Esophagus mucosa (tissue), 1 donor: ENCODE data around the gene C11orf16. TPM values are rescaled to one million over a fixed set of nuclear protein-coding genes. Genes with fewer than 3 reads are reported as not detected.

ENCODE experiments used
- ATAC-seq: fragments of 200-7000 bp; cut with Tn5 transposase; one replicate; pipeline ENCODE4 v1.9.1; 2020
- total RNA-seq: library from RNA; stranded (reverse); gene quantifications from one replicate; pipeline ENCODE4 v1.2.4, GENCODE V29; 2023
- donor health status: DM: yes; HTN: yes; CAD: no.

The C11orf16 gene
- total RNA-seq, 1 donor from 2014 or later: not detected

DNA sequence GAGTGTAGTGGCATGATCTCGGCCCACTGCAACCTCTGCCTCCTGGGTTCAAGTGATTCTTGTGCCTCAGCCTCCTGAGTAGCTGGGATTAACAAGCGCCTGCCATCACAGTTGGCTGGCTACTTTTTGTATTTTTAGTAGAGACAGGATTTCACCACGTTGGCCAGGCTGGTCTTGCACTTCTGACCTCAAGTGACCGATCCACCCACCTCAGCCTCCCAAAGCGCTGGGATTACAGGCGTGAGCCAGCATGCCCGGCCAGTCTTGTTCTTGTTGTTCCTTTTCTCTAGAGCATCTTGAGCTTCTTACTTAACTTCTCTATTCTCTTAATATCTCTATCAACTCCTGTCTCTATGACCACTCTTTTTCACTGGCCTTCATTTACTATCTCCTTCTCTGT is 51.2 kb downstream of the C11orf16 start:
- ATAC-seq: peak; percentile 61

DNA sequence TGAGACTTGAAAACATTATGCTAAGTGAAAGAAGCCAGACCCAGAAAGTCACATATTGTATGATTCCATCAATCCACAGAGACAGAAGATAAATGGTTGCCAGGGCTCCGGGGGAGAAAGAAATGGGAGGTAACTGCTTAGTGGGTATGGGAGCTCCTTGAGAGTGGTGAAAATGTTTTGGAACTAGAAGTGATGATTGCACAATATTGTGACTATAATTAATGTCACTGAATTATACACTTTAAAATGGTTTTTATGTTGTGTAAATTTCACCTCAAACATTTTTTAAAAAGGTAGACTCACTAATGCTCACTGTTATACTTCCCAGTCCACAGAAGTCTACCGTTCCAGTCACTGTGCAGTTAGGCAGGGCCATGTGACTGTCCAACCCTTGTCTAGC is 54.0 kb downstream of the C11orf16 start:
- ATAC-seq: no peak

DNA sequence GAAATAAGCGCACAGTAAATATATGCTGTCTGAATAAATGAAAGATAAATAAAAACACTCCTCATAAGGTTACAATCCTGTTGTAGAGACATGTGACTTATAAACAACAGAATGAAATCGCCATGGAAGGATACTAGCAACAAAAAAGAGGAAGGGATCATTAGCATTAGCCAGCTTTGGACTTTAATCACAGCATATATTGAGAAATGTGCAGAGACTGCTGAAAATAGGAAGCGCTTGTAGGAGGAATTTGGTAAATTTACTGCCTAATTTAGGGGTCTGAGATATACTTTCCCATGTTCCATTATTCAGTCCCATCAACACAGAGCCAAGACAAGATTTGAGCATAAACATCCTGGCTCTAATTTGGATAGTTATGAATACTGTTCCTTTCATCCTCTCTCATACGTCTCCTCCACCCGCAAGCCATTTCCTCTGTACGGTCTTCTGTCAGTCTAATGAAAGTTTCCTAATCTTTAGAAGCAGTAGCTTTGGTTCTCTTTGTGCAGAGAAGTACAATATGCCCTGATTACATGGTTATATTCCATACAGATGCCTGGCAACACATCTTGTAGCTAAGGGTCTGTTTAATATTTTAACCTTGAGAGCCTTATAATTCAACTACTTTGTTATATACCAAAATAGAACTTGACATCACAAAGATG is 58.9 kb downstream of the C11orf16 start:
- no peak for ATAC-seq

DNA sequence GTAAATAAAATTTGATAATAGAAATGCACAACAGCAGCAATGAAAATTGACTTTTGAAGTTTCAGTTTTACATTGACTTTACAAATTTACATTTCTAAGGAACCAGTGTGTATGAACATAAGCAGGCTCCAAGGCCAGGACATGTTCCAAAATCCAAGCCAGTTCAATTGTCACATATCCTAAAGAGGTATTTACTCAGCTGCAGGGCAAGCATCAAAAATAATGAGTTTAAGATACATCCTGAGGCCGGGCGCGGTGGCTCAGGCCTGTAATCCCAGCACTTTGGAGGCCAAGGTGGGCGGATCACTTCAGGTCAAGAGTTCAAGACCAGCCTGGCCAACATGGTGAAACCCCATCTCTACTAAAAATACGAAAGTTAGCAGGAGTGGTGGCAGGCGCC is 60.8 kb downstream of the C11orf16 start:
- no peak for ATAC-seq

DNA sequence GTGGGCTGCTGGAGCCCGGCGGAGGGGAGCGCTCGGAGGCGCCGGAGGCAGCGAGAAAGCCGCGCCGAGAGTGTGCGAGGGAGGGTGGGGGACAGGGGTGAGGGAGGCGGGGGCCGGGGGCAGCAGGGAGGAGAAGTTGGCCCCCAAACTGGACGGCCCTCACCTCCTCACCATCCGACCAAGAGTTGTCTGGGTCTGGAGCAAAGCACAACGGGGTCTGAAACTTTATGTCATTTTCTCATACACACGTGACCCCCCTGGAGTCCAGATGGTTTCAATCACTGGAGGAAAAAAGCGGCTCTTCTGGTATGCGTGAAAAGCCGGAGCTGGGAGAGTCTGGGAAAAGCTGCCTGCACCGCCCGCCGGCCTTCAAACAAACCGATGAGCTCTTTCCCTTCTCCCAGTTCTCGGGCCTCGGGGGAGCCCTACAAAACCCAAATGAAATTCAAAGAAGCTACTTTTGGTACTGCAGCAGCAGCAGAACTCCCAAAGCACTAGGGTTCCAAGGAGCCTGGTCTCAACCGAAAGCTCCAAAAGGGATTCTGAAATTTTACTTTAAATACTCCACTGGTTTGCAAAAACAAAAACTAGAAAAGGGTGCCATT is 61.5 kb downstream of the C11orf16 start:
- peak; percentile 31 for ATAC-seq

DNA sequence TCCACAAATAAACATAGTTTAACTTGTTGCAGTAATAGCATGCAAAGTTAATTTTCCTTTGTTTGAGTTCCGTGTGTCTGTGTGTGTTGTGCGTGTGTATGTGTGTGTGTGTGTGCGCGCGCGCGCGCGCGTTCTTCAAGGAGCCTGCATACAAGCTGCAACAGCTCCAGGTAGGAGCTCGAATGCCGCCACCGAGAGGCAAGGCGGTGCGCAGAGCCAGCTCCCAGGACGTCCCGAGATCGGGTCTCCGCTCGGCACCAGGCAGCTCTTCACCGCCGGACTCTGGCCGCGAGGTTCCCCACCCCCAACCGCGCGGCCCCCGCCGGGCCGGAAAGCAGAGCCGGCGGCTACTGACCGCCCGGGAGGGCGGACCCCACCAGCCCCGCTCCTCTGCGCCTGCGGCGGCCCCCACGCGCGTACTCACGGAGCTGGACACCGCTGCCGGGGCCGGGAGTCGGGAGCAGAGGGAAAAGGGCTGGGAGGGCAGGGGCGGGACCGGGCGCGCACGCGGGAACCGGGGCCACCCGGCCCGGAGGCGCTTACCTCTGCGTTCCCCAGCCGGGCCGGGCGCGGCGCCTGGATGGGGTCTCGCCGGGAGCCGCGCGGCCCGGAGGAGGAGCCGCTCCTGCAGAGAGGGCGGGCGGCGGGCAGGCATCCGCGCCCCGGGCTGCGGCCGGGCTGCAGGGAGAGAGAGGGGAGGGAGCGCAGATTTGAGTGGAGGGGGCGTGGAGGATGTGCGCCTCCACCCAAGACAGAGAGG is 62.2 kb downstream of the C11orf16 start:
- ATAC-seq: peak; percentile 86

Other genes starting within 250 kb of the C11orf16 start
- 23.2 TPM for gene AKIP1, start 21.8 kb downstream of the C11orf16 start, total RNA-seq
- gene ASCL3, start 10.1 kb upstream of the C11orf16 start, total RNA-seq: not detected
- 41.8 TPM for gene TMEM9B, start 31.5 kb upstream of the C11orf16 start, total RNA-seq
- 0.80 TPM for gene NRIP3, start 71.1 kb upstream of the C11orf16 start, total RNA-seq
- 3.0 TPM for gene SCUBE2, start 158.7 kb upstream of the C11orf16 start, total RNA-seq